HepG2 (cell line): Measurements from ENCODE around the gene AK2. TPM values are rescaled to one million over a fixed set of nuclear protein-coding genes. Genes with fewer than 3 reads are reported as not detected.

Source experiments
- ATAC-seq: fragments of 200-7000 bp; cut with Tn5 transposase; 3 replicates; pipeline ENCODE4 v1.9.1; 2020; ENCODE audit warnings: mild to moderate bottlenecking, moderate library complexity
- BruUV-seq: library from RNA; stranded (reverse); fragments of 400-500 nt; replicated peaks from 2 replicates; lab custom pipeline; 2021; lab: Mats Ljungman, UMichigan
- CTCF ChIA-PET: fragments of 300-600 bp; formaldehyde crosslinking; extraction: SDS; loops from one replicate; lab custom pipeline; 2021; ENCODE audit warnings: low total read pairs, inconsistent platforms, low intra/inter-chr PET ratio; lab: Yijun Ruan, JAX
- POLR2A ChIA-PET: fragments of 350-600 bp; sonication (Branson Sonifier 250); formaldehyde crosslinking; loops from one replicate; lab custom pipeline; 2020; ENCODE audit warnings: antibody characterized with exemption, inconsistent platforms; lab: Yijun Ruan, JAX
- DNase-seq: peaks from one replicate; pipeline ENCODE4 v3.0.0-alpha.2; 2015; ENCODE audit warnings: low spot score
- FAIRE-seq: peaks from 3 replicates; lab custom pipeline; 2011; peaks lifted over from hg19 to GRCh38; lab: Jason Lieb, UNC
- H2AFZ ChIP-seq: one replicate; pipeline ENCODE4 v1.6.1; 2011; ENCODE audit warnings: low read length, inconsistent platforms
- H3K27ac ChIP-seq: fragments of 300-600 bp; 3 replicates; pipeline ENCODE4 v1.8.0; 2011; ENCODE audit warnings: mixed run types, mild to moderate bottlenecking, mixed read lengths, low read length, inconsistent platforms; ENCODE audit not compliant: insufficient read depth; ENCODE audit errors: extremely low read length
- H3K27me3 ChIP-seq, 2 experiments: fragments of 200-600 bp in 1 of 2; 2 replicates in 1 of 2; 3 replicates in 1 of 2; pipeline versions ENCODE4 v1.6.0 to v1.8.0; 2011; ENCODE audit warnings: low read length in 2 of 2, mild to moderate bottlenecking in 2 of 2, moderate library complexity in 2 of 2, inconsistent platforms in 1 of 2; ENCODE audit not compliant: insufficient read depth in 2 of 2, control insufficient read depth in 1 of 2
- H3K36me3 ChIP-seq, 2 experiments: fragments of 200-600 bp in 1 of 2; replicated peaks in 1 of 2; 2 replicates in 1 of 2; 3 replicates in 1 of 2; pipeline versions ENCODE4 v1.5.1 to v1.8.0; 2011; ENCODE audit warnings: low read length in 2 of 2, inconsistent platforms in 1 of 2; ENCODE audit not compliant: insufficient read depth in 2 of 2, control insufficient read depth in 1 of 2
- H3K4me1 ChIP-seq: 2 replicates; pipeline ENCODE4 v1.5.1; 2012; ENCODE audit warnings: low read length, inconsistent platforms; ENCODE audit not compliant: insufficient read depth
- H3K4me2 ChIP-seq: 2 replicates; pipeline ENCODE4 v1.6.0; 2011; ENCODE audit warnings: low read depth, low read length, inconsistent platforms
- H3K4me3 ChIP-seq, 3 experiments: fragments of 200-600 bp in 1 of 3; sonication (generic), shearing (Covaris generic) in 1 of 3; replicated peaks in 1 of 3; 2 replicates each; pipeline ENCODE4 v1.5.1; 2011 to 2016; ENCODE audit warnings: low read length in 3 of 3, inconsistent platforms in 2 of 3, low read depth in 2 of 3, mild to moderate bottlenecking in 2 of 3, control low read depth in 1 of 3, mixed read lengths in 1 of 3; ENCODE audit not compliant: insufficient read depth in 1 of 3
- H3K79me2 ChIP-seq: one replicate; pipeline ENCODE4 v1.6.1; 2011; ENCODE audit warnings: low read length, inconsistent platforms; ENCODE audit not compliant: insufficient read depth
- H3K9ac ChIP-seq: 2 replicates; pipeline ENCODE4 v1.6.0; 2011; ENCODE audit warnings: mild to moderate bottlenecking, low read depth, low read length, inconsistent platforms; ENCODE audit not compliant: insufficient read depth
- H3K9me3 ChIP-seq: 2 replicates; pipeline ENCODE4 v1.5.1; 2012; ENCODE audit warnings: mild to moderate bottlenecking, low read length
- H4K20me1 ChIP-seq: 2 replicates; pipeline ENCODE4 v1.6.0; 2011; ENCODE audit warnings: inconsistent platforms, mild to moderate bottlenecking, low read length, moderate library complexity; ENCODE audit not compliant: insufficient read depth
- ERF ChIP-seq: IDR thresholded peaks from 2 replicates; pipeline ENCODE4 v1.6.1; 2018; ENCODE audit warnings: missing biosample characterization, missing genetic modification reagents
- HDAC2 ChIP-seq: sonication (generic); formaldehyde crosslinking; IDR thresholded peaks from 2 replicates; pipeline ENCODE4 v1.4.0; 2020; ENCODE audit warnings: missing genetic modification reagents
- HNRNPK ChIP-seq: fragments of 200-400 bp; formaldehyde crosslinking; IDR thresholded peaks from 2 replicates; pipeline ENCODE4 v1.6.1; 2018; ENCODE audit warnings: low read length, low read depth, moderate library complexity, mild to moderate bottlenecking; ENCODE audit not compliant: poor library complexity, severe bottlenecking
- NCOR1 ChIP-seq: fragments of 200-600 bp; sonication (generic); IDR thresholded peaks from 2 replicates; pipeline ENCODE4 v1.7.0; 2017; ENCODE audit warnings: antibody characterized with exemption, low read length, borderline replicate concordance
- PAWR ChIP-seq: sonication (generic); formaldehyde crosslinking; IDR thresholded peaks from 2 replicates; pipeline ENCODE4 v1.4.0; 2020; ENCODE audit warnings: missing genetic modification reagents, mild to moderate bottlenecking, borderline replicate concordance
- SAP130 ChIP-seq: IDR thresholded peaks from 2 replicates; pipeline ENCODE4 v1.6.1; 2016; ENCODE audit warnings: low read depth
- SMAD9 ChIP-seq: sonication (generic); formaldehyde crosslinking; IDR thresholded peaks from 2 replicates; pipeline ENCODE4 v1.5.1; 2020; ENCODE audit warnings: mild to moderate bottlenecking, missing genetic modification reagents
- TBX2 ChIP-seq: sonication (generic); formaldehyde crosslinking; IDR thresholded peaks from 2 replicates; pipeline ENCODE4 v1.5.0; 2020; ENCODE audit warnings: missing genetic modification reagents, mild to moderate bottlenecking, borderline replicate concordance
- THYN1 ChIP-seq: sonication (generic); formaldehyde crosslinking; IDR thresholded peaks from 2 replicates; pipeline ENCODE4 v1.8.1; 2023; ENCODE audit warnings: low read depth, mild to moderate bottlenecking, moderate library complexity, missing genetic modification reagents, borderline replicate concordance
- YY1 ChIP-seq: IDR thresholded peaks from 2 replicates; pipeline ENCODE4 v1.6.1; 2011; ENCODE audit warnings: low read length, low read depth, moderate library complexity, mild to moderate bottlenecking; ENCODE audit not compliant: insufficient read depth, insufficient replicate concordance
- ZBTB7B ChIP-seq: sonication (generic); formaldehyde crosslinking; IDR thresholded peaks from 2 replicates; pipeline ENCODE4 v1.4.0; 2020; ENCODE audit warnings: missing genetic modification reagents
- ZNF337 ChIP-seq: sonication (generic); formaldehyde crosslinking; IDR thresholded peaks from 2 replicates; pipeline ENCODE4 v1.5.1; 2020; ENCODE audit warnings: missing genetic modification reagents, low read depth, mild to moderate bottlenecking, borderline replicate concordance
- ZNF432 ChIP-seq: sonication (generic); formaldehyde crosslinking; IDR thresholded peaks from 2 replicates; pipeline ENCODE4 v1.5.0; 2020; ENCODE audit warnings: missing genetic modification reagents, mild to moderate bottlenecking, borderline replicate concordance
- ZNF772 ChIP-seq: sonication (generic); formaldehyde crosslinking; IDR thresholded peaks from 2 replicates; pipeline ENCODE4 v1.5.0; 2020; ENCODE audit warnings: mild to moderate bottlenecking, missing genetic modification reagents
- ZNF850 ChIP-seq: sonication (generic); formaldehyde crosslinking; conservative IDR thresholded peaks from 2 replicates; pipeline ENCODE4 v1.9.0; 2021; ENCODE audit warnings: mild to moderate bottlenecking, missing genetic modification reagents
- WGBS: methylation state at CpG from one replicate; pipeline ENCODE4 v1.1.6; 2017; ENCODE audit warnings: low lambda C conversion rate; 5-methylcytosine and 5-hydroxymethylcytosine counted together
- in situ Hi-C: cut with HindIII; loops from 2 replicates; pipeline ENCODE4 v1.10.0; 2017; ENCODE audit warnings: low pct_unique_long_range_greater_than_20kb; ENCODE audit not compliant: extremely low pct_ligation_motif_present
- intact Hi-C: fragments of 100-400 bp; cut with micrococcal nuclease; formaldehyde crosslinking; loops from one replicate; pipeline ENCODE4 v1.10.0; 2022; ENCODE audit not compliant: unreplicated experiment
- polyA plus RNA-seq, 8 experiments: library from polyadenylated mRNA; depleted of rRNA in 3 of 8; stranded (reverse) in 7 of 8; unstranded in 1 of 8; fragments of >200 nt; fragmentation: Illumina TruSeq in 4 of 8; extraction: Trizol in 4 of 8; gene quantifications; 2 replicates each; pipeline versions ENCODE4 v1.2.1 to v1.2.3, GENCODE V29; 2011 to 2016; ENCODE audit warnings: low read depth in 4 of 8, missing spikeins in 1 of 8, mixed read lengths in 1 of 8; ENCODE audit not compliant: insufficient read depth in 1 of 8
- total RNA-seq, 5 experiments: library from RNA; depleted of rRNA; stranded (reverse); fragments of >200 nt; fragmentation: Illumina TruSeq; extraction: Trizol; gene quantifications; 2 replicates each; pipeline ENCODE4 v1.2.3, GENCODE V29; 2016; ENCODE audit warnings: low read depth in 1 of 5
- TF ChIP-seq, protein P1 (sequence below): sonication (generic); formaldehyde crosslinking; IDR thresholded peaks from 2 replicates; pipeline ENCODE4 v1.8.1; 2023; ENCODE audit warnings: missing genetic modification reagents, inconsistent platforms, borderline replicate concordance
- TF ChIP-seq, protein P2 (sequence below): sonication (generic); formaldehyde crosslinking; IDR thresholded peaks from 2 replicates; pipeline ENCODE4 v1.4.0; 2020; ENCODE audit warnings: missing genetic modification reagents, borderline replicate concordance
- TF ChIP-seq, protein P3 (sequence below): sonication (generic); formaldehyde crosslinking; conservative IDR thresholded peaks from 2 replicates; pipeline ENCODE4 v1.4.0; 2020; ENCODE audit warnings: missing genetic modification reagents
- TF ChIP-seq, protein P4 (sequence below): sonication (generic); formaldehyde crosslinking; IDR thresholded peaks from 2 replicates; pipeline ENCODE4 v1.4.0; 2020; ENCODE audit warnings: mild to moderate bottlenecking, low read depth, missing genetic modification reagents

The AK2 gene
- total and polyA plus RNA-seq, 2 of the 13 experiments (the other 11 are each of a cell fraction or from before 2014, with no cell fraction given): 170 to 188 TPM

DNA sequence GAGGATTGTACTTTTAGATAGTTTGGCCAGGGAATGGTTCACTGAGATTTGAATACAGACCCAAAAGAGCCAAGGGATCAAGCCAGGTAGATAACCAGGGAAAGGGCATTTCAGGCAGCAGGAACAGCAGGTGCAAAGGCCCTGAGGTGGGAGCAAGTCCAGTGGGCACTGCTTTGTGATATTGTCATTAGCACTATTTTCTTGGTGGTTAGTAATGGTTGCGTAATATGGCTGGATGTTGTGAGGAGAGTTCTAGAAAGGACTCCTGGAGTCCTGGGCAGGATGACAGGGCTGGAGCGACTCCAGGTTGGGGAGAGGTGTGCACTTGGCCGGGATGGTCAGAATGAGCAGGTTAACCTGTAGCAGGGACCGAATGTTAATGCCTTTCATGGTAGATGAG, 48.6 kb upstream of the AK2 start (continued):
- TF ChIP-seq YY1: no peak
- TF ChIP-seq, protein P1, sequence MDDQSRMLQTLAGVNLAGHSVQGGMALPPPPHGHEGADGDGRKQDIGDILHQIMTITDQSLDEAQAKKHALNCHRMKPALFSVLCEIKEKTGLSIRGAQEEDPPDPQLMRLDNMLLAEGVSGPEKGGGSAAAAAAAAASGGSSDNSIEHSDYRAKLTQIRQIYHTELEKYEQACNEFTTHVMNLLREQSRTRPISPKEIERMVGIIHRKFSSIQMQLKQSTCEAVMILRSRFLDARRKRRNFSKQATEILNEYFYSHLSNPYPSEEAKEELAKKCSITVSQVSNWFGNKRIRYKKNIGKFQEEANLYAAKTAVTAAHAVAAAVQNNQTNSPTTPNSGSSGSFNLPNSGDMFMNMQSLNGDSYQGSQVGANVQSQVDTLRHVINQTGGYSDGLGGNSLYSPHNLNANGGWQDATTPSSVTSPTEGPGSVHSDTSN (CRISPR knock-in tag): no peak
- TF ChIP-seq SMAD9 (CRISPR knock-in tag): no peak

DNA sequence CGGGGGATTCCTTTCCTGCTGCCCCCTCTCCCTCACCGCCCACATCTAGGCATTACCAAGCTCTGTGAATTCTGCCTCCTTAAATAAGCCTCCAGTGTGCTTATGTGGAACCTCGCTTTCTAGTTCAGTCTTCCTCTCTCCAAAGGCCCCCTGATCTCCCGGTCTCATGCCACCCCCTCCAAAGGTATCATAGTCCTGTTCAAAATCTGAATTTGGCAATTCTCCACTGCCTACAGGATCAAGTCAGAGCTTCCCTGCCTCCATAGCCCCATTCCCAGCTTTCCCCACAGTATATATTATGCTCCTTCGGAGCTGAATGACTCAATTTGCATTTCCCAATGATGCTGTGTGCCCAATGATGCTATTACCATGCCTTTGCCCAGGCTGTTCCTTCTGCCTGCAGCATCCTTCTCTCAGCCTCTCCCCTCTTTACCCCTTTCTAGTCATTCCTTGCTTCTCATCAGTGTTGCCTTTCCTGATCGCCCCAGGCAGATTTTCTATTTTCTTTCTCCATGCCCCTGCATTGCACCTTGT, 46.0 kb upstream of the AK2 start:
- BruUV-seq: no TSS peak
- FAIRE-seq: no peak
- H3K9ac ChIP-seq: no peak overlapping the region
- CTCF ChIA-PET: no interaction called here
- no peaks in the 10 kb centered on the region for H3K79me2 ChIP-seq
- H3K4me2 ChIP-seq: no peak overlapping the region
- intact Hi-C loops (loop anchor here (10.0 kb wide), 1 partner anchor 148 kb away; no protein-coding TSS in a partner anchor), in situ Hi-C loops (no loop called here)
- no peak overlapping the region for H3K27ac ChIP-seq
- peaks cover 24% of the 10 kb centered on the region for H3K4me1 ChIP-seq
- no peaks in the 10 kb centered on the region for H3K36me3 ChIP-seq
- no peak for DNase-seq
- 84% methylated on average over 6 of the region's 6 CpGs for WGBS
- H3K27me3 ChIP-seq: no peaks in the 10 kb centered on the region
- no peak overlapping the region for H2AFZ ChIP-seq
- H3K9me3 ChIP-seq: no peaks in the 10 kb centered on the region
- ATAC-seq: no peak
- POLR2A ChIA-PET: no interaction called here
- H4K20me1 ChIP-seq: no peaks in the 10 kb centered on the region
- H3K4me3 ChIP-seq: no peak overlapping the region
- TF ChIP-seq PAWR (CRISPR knock-in tag) (no peak), ZNF337 (no peak), ZBTB7B (CRISPR knock-in tag) (no peak), HDAC2 (CRISPR knock-in tag) (no peak), ERF (CRISPR knock-in tag) (no peak), TBX2 (CRISPR knock-in tag) (no peak), HNRNPK (no peak), ZNF772 (CRISPR knock-in tag) (no peak), NCOR1 (no peak), ZNF850 (CRISPR knock-in tag) (no peak), ZNF432 (CRISPR knock-in tag) (no peak), SAP130 (CRISPR knock-in tag) (no peak), THYN1 (CRISPR knock-in tag) (no peak)
- TF ChIP-seq, protein P2, sequence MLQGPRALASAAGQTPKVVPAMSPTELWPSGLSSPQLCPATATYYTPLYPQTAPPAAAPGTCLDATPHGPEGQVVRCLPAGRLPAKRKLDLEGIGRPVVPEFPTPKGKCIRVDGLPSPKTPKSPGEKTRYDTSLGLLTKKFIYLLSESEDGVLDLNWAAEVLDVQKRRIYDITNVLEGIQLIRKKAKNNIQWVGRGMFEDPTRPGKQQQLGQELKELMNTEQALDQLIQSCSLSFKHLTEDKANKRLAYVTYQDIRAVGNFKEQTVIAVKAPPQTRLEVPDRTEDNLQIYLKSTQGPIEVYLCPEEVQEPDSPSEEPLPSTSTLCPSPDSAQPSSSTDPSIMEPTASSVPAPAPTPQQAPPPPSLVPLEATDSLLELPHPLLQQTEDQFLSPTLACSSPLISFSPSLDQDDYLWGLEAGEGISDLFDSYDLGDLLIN: no peak
- TF ChIP-seq, protein P3, sequence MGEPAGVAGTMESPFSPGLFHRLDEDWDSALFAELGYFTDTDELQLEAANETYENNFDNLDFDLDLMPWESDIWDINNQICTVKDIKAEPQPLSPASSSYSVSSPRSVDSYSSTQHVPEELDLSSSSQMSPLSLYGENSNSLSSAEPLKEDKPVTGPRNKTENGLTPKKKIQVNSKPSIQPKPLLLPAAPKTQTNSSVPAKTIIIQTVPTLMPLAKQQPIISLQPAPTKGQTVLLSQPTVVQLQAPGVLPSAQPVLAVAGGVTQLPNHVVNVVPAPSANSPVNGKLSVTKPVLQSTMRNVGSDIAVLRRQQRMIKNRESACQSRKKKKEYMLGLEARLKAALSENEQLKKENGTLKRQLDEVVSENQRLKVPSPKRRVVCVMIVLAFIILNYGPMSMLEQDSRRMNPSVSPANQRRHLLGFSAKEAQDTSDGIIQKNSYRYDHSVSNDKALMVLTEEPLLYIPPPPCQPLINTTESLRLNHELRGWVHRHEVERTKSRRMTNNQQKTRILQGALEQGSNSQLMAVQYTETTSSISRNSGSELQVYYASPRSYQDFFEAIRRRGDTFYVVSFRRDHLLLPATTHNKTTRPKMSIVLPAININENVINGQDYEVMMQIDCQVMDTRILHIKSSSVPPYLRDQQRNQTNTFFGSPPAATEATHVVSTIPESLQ (CRISPR knock-in tag): no peak
- TF ChIP-seq, protein P4, sequence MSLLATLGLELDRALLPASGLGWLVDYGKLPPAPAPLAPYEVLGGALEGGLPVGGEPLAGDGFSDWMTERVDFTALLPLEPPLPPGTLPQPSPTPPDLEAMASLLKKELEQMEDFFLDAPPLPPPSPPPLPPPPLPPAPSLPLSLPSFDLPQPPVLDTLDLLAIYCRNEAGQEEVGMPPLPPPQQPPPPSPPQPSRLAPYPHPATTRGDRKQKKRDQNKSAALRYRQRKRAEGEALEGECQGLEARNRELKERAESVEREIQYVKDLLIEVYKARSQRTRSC (CRISPR knock-in tag): no peak
